GM18499 (cell line): ENCODE results near the gene TSEN54.

ENCODE experiments used
- ATAC-seq: cut with Tn5 transposase; IDR thresholded peaks from one replicate; pipeline ENCODE4 v1.9.1; 2021; ENCODE audit warnings: moderate number of reproducible peaks; ENCODE audit not compliant: insufficient read depth, unreplicated experiment

The TSEN54 gene

GRCh38 chr17:75536366-75536765, 20.0 kb downstream of the TSEN54 start:
- ATAC-seq: no peak

- no peak for ATAC-seq
Observed at GRCh38 chr17:75539967-75540729, 23.8 kb downstream of the TSEN54 start.

- no peak for ATAC-seq
Observed at GRCh38 chr17:75540923-75541503, 24.7 kb downstream of the TSEN54 start.

- ATAC-seq: no peak
Observed at GRCh38 chr17:75542229-75542628, 25.9 kb downstream of the TSEN54 start.

GRCh38 chr17:75542728-75543336, 26.5 kb downstream of the TSEN54 start:
- no peak for ATAC-seq

- ATAC-seq: no peak
Observed at GRCh38 chr17:75544250-75544649, 27.9 kb downstream of the TSEN54 start.

- ATAC-seq: no peak
Observed at GRCh38 chr17:75546181-75546580, 29.9 kb downstream of the TSEN54 start.

- no peak for ATAC-seq
Observed at GRCh38 chr17:75547091-75547490, 30.8 kb downstream of the TSEN54 start.

- ATAC-seq: no peak
Observed at GRCh38 chr17:75548813-75549212, 32.5 kb downstream of the TSEN54 start.

GRCh38 chr17:75549246-75550138, 33.2 kb downstream of the TSEN54 start:
- ATAC-seq: no peak

- ATAC-seq: no peak
Observed at GRCh38 chr17:75550139-75550465, 33.8 kb downstream of the TSEN54 start.

GRCh38 chr17:75551266-75551665, 34.9 kb downstream of the TSEN54 start:
- no peak for ATAC-seq

- ATAC-seq: no peak
Observed at GRCh38 chr17:75552425-75553294, 36.3 kb downstream of the TSEN54 start.

- ATAC-seq: no peak
Observed at GRCh38 chr17:75553295-75554110, 37.2 kb downstream of the TSEN54 start.

- ATAC-seq: no peak
Observed at GRCh38 chr17:75555679-75556153, 39.4 kb downstream of the TSEN54 start.

- no peak for ATAC-seq
Observed at GRCh38 chr17:75557075-75557851, 40.9 kb downstream of the TSEN54 start.

- ATAC-seq: no peak
Observed at GRCh38 chr17:75557852-75558665, 41.7 kb downstream of the TSEN54 start.
